ENCODE measurements around the gene RNF20.
A peak's percentile ranks its signal among the peaks of the same experiment; 100 is the strongest.

The RNF20 gene

GRCh38 chr9:101533334-101534204, at the start of gene RNF20:
Gene RNF20 (plus strand): TSS chr9:101533853. CDS start chr9:101535424, 1,571 bp downstream.
- peak within 1 kb of the TSS; percentile 95 for H3K27ac ChIP-seq (ENCODE audit: low read length)
- H3K9ac ChIP-seq (ENCODE audit: low read length in 2 of 2), result peak within 1 kb of the TSS; percentile 77 to 96
- H3K27me3 ChIP-seq (ENCODE audit: control insufficient read depth in 1 of 2, insufficient read depth in 2 of 2, low read length in 2 of 2), result no peaks in the 10 kb centered on the region
- no peaks in the 10 kb centered on the region for H3K4me1 ChIP-seq (ENCODE audit: control insufficient read depth, insufficient read depth, low read length)
- H3K4me3 ChIP-seq (ENCODE audit: low read length in 2 of 2), result peak within 1 kb of the TSS; percentile 76 to 99
- H3K9me3 ChIP-seq (ENCODE audit: control insufficient read depth in 2 of 2, low read length in 2 of 2), result no peaks in the 10 kb centered on the region
- H3K36me3 ChIP-seq (ENCODE audit: control insufficient read depth in 2 of 2, insufficient read depth in 2 of 2, low read length in 2 of 2), result peaks cover 12 to 18% of the 10 kb centered on the region in 2 donors

DNA sequence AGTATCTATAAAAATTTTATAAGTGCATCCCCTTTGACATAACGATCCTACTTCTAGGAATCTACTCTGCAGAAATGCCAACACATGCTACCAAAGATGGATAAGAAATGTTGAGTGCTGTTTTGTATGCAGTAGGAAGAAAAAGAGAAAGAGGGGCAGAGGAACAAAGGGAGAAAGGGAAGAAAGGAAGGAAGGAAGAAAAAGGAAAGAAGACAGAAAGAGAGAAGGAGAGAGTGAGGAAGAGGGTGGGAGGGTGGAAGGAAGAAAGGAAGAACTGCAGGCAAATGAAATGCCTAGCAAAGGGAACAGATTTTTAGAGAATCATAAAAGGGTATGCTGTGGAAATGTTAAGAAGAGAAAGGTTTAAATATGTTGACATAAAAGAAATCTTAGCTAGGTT, 49.6 kb upstream of the RNF20 start:
- Histone ChIP-seq H3K9ac (ENCODE audit: low read length in 2 of 2) (no peak overlapping the region), H3K27me3 (ENCODE audit: control insufficient read depth in 1 of 2, insufficient read depth in 2 of 2, low read length in 2 of 2) (no peaks in the 10 kb centered on the region), H3K27ac (ENCODE audit: low read length) (no peak overlapping the region), H3K4me3 (ENCODE audit: low read length in 2 of 2) (no peak overlapping the region), H3K4me1 (ENCODE audit: control insufficient read depth, insufficient read depth, low read length) (peaks cover 3% of the 10 kb centered on the region), H3K9me3 (ENCODE audit: control insufficient read depth in 2 of 2, low read length in 2 of 2) (no peaks in the 10 kb centered on the region), H3K36me3 (ENCODE audit: control insufficient read depth in 2 of 2, insufficient read depth in 2 of 2, low read length in 2 of 2) (no peaks in the 10 kb centered on the region)

- H3K27ac ChIP-seq (ENCODE audit: low read length), result peak overlapping the region; percentile 12
- no peaks in the 10 kb centered on the region for H3K36me3 ChIP-seq (ENCODE audit: control insufficient read depth in 2 of 2, insufficient read depth in 2 of 2, low read length in 2 of 2)
- no peaks in the 10 kb centered on the region for H3K27me3 ChIP-seq (ENCODE audit: control insufficient read depth in 1 of 2, insufficient read depth in 2 of 2, low read length in 2 of 2)
- H3K9me3 ChIP-seq (ENCODE audit: control insufficient read depth in 2 of 2, low read length in 2 of 2), result no peaks in the 10 kb centered on the region
- peak overlapping the region; percentile 64 to 76 for H3K4me3 ChIP-seq (ENCODE audit: low read length in 2 of 2)
- peaks cover 3% of the 10 kb centered on the region for H3K4me1 ChIP-seq (ENCODE audit: control insufficient read depth, insufficient read depth, low read length)
- peak overlapping the region; percentile 63 to 67 for H3K9ac ChIP-seq (ENCODE audit: low read length in 2 of 2)
Measured at GRCh38 chr9:101485924-101486692, 47.5 kb upstream of the RNF20 start.

GRCh38 chr9:101486693-101487442, 46.8 kb upstream of the RNF20 start:
- H3K27ac ChIP-seq (ENCODE audit: low read length), result peak overlapping the region; percentile 12

DNA sequence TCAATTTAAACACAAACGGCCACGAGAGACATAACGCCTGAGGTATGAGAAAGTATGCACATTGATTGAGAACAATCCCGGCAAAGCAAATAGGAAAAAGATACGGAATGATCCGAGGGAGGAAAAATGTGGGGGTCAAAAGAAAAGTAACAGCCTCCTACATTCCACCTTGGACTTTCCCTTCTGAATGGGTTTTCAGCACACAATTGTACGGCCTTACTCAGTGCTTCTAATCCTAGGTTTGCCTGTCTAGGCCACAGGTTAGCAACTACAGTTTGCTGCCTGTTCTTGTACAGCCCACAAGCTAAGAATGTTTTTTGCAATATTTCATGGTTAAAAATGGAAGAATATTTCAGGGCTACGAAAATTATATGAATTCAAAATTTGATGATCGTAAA, 46.2 kb upstream of the RNF20 start:
- Histone ChIP-seq H3K27ac (ENCODE audit: low read length) (no peak overlapping the region), H3K4me3 (ENCODE audit: low read length in 2 of 2) (peak overlapping the region; percentile 64 to 76), H3K27me3 (ENCODE audit: control insufficient read depth in 1 of 2, insufficient read depth in 2 of 2, low read length in 2 of 2) (no peaks in the 10 kb centered on the region), H3K4me1 (ENCODE audit: control insufficient read depth, insufficient read depth, low read length) (peaks cover 3% of the 10 kb centered on the region), H3K9ac (ENCODE audit: low read length in 2 of 2) (peak overlapping the region; percentile 37 to 67), H3K36me3 (ENCODE audit: control insufficient read depth in 2 of 2, insufficient read depth in 2 of 2, low read length in 2 of 2) (no peaks in the 10 kb centered on the region), H3K9me3 (ENCODE audit: control insufficient read depth in 2 of 2, low read length in 2 of 2) (no peaks in the 10 kb centered on the region)

More at GRCh38 chr9:101486693-101487442, 46.8 kb upstream of the RNF20 start:
- H3K27me3 ChIP-seq (ENCODE audit: control insufficient read depth in 1 of 2, insufficient read depth in 2 of 2, low read length in 2 of 2), result no peaks in the 10 kb centered on the region
- H3K36me3 ChIP-seq (ENCODE audit: control insufficient read depth in 2 of 2, insufficient read depth in 2 of 2, low read length in 2 of 2), result no peaks in the 10 kb centered on the region
- H3K9ac ChIP-seq (ENCODE audit: low read length in 2 of 2), result peak overlapping the region; percentile 58 to 67
- peak overlapping the region; percentile 64 to 76 for H3K4me3 ChIP-seq (ENCODE audit: low read length in 2 of 2)
- peaks cover 3% of the 10 kb centered on the region for H3K4me1 ChIP-seq (ENCODE audit: control insufficient read depth, insufficient read depth, low read length)
- no peaks in the 10 kb centered on the region for H3K9me3 ChIP-seq (ENCODE audit: control insufficient read depth in 2 of 2, low read length in 2 of 2)

GRCh38 chr9:101495810-101496209, 37.8 kb upstream of the RNF20 start:
- H3K4me1 ChIP-seq (ENCODE audit: control insufficient read depth, insufficient read depth, low read length), result no peaks in the 10 kb centered on the region
- no peak overlapping the region for H3K9ac ChIP-seq (ENCODE audit: low read length in 2 of 2)
- no peak overlapping the region for H3K27ac ChIP-seq (ENCODE audit: low read length)
- no peaks in the 10 kb centered on the region for H3K36me3 ChIP-seq (ENCODE audit: control insufficient read depth in 2 of 2, insufficient read depth in 2 of 2, low read length in 2 of 2)
- H3K27me3 ChIP-seq (ENCODE audit: control insufficient read depth in 1 of 2, insufficient read depth in 2 of 2, low read length in 2 of 2), result no peaks in the 10 kb centered on the region
- no peaks in the 10 kb centered on the region for H3K9me3 ChIP-seq (ENCODE audit: control insufficient read depth in 2 of 2, low read length in 2 of 2)
- no peak overlapping the region for H3K4me3 ChIP-seq (ENCODE audit: low read length in 2 of 2)

DNA sequence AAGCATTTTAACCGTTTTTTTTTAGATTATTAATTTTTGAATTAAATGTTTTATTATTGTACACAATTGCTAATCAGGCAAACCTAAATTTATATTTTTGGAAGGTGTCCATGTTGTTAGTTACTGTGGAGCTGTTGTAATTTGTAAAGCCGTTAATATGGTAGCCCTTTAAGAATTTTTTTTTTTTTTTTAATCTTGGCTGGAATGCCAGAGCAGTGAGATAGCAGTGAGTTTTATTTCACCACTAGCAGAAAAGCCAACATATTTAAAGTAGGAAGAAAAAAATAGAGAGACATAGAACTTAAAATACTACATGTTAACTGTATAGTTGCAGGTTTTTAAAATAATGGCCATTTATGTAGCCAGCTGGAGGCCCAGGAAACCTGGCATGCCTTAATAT, 35.3 kb upstream of the RNF20 start:
- Histone ChIP-seq H3K4me1 (ENCODE audit: control insufficient read depth, insufficient read depth, low read length) (no peaks in the 10 kb centered on the region), H3K36me3 (ENCODE audit: control insufficient read depth in 2 of 2, insufficient read depth in 2 of 2, low read length in 2 of 2) (no peaks in the 10 kb centered on the region), H3K27me3 (ENCODE audit: control insufficient read depth in 1 of 2, insufficient read depth in 2 of 2, low read length in 2 of 2) (no peaks in the 10 kb centered on the region), H3K9me3 (ENCODE audit: control insufficient read depth in 2 of 2, low read length in 2 of 2) (no peaks in the 10 kb centered on the region), H3K9ac (ENCODE audit: low read length in 2 of 2) (no peak overlapping the region), H3K4me3 (ENCODE audit: low read length in 2 of 2) (no peak overlapping the region), H3K27ac (ENCODE audit: low read length) (no peak overlapping the region)

DNA sequence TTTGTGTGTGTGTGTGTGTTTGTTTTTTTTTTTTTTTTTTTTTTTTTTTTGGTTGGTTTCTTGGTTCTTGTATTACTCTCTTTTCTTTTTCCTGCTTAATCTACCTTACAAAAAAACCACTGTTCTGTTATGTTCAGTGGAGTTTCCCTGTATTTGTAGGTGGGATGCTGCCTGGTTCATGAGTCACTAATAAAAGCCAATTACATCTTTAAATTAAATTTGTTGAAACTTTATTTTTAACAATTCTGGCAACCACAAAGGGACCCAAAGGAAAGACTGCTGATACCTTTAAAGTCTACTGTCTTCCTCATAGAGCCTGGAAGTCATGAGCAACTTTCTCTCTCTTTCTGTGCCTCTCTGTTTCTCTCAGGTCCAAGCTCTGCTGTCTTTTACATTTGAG, 29.5 kb upstream of the RNF20 start:
- no peak overlapping the region for H3K9ac ChIP-seq (ENCODE audit: low read length in 2 of 2)
- H3K27ac ChIP-seq (ENCODE audit: low read length), result no peak overlapping the region
- no peak overlapping the region for H3K4me3 ChIP-seq (ENCODE audit: low read length in 2 of 2)
- H3K27me3 ChIP-seq (ENCODE audit: control insufficient read depth in 1 of 2, insufficient read depth in 2 of 2, low read length in 2 of 2), result no peaks in the 10 kb centered on the region
- H3K36me3 ChIP-seq (ENCODE audit: control insufficient read depth in 2 of 2, insufficient read depth in 2 of 2, low read length in 2 of 2), result no peaks in the 10 kb centered on the region
- no peaks in the 10 kb centered on the region for H3K4me1 ChIP-seq (ENCODE audit: control insufficient read depth, insufficient read depth, low read length)
- H3K9me3 ChIP-seq (ENCODE audit: control insufficient read depth in 2 of 2, low read length in 2 of 2), result no peaks in the 10 kb centered on the region

DNA sequence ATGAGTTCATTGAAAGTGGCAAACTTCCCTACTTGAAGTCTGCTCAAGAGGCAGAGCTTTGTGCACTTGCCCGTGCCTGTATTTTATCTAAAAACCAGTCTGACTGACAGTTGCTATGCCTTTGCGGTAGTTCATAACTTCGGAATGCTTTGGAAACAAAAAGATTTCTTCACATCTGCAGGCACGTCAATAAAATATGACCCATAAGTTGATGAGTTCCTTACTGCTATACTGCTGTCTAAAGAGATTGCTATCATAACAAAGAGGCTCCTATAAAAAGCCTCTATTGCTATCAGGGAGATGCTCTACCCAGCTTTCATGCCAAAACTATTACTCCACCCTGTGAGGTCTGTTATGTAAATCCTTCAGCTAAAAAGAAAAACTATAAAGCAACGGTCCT, 25.4 kb upstream of the RNF20 start:
- Histone ChIP-seq H3K27me3 (ENCODE audit: control insufficient read depth in 1 of 2, insufficient read depth in 2 of 2, low read length in 2 of 2) (no peaks in the 10 kb centered on the region), H3K9me3 (ENCODE audit: control insufficient read depth in 2 of 2, low read length in 2 of 2) (no peaks in the 10 kb centered on the region), H3K9ac (ENCODE audit: low read length in 2 of 2) (no peak overlapping the region), H3K36me3 (ENCODE audit: control insufficient read depth in 2 of 2, insufficient read depth in 2 of 2, low read length in 2 of 2) (no peaks in the 10 kb centered on the region), H3K27ac (ENCODE audit: low read length) (no peak overlapping the region), H3K4me3 (ENCODE audit: low read length in 2 of 2) (no peak overlapping the region), H3K4me1 (ENCODE audit: control insufficient read depth, insufficient read depth, low read length) (no peaks in the 10 kb centered on the region)

DNA sequence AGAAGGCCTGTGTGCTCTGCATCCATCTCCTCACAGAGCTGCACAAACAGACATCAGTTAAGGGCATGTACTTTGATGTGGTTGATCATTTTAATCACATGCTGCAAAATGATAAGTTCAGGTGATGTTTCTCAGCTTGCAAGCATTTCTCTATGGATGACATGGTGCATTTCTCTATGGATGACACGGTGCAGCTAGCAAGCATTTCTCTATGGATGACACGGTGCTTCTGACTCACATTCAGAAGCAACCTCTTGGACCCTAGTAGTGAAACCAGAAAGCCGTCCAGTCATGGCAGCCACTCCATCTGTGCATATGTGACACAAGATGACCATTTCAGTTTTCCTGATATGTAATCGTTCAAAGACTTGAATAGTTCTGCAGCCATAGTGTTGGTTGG, 24.1 kb upstream of the RNF20 start:
- no peaks in the 10 kb centered on the region for H3K27me3 ChIP-seq (ENCODE audit: control insufficient read depth in 1 of 2, insufficient read depth in 2 of 2, low read length in 2 of 2)
- no peaks in the 10 kb centered on the region for H3K9me3 ChIP-seq (ENCODE audit: control insufficient read depth in 2 of 2, low read length in 2 of 2)
- H3K27ac ChIP-seq (ENCODE audit: low read length), result no peak overlapping the region
- H3K4me3 ChIP-seq (ENCODE audit: low read length in 2 of 2), result no peak overlapping the region
- no peaks in the 10 kb centered on the region for H3K36me3 ChIP-seq (ENCODE audit: control insufficient read depth in 2 of 2, insufficient read depth in 2 of 2, low read length in 2 of 2)
- no peak overlapping the region for H3K9ac ChIP-seq (ENCODE audit: low read length in 2 of 2)
- H3K4me1 ChIP-seq (ENCODE audit: control insufficient read depth, insufficient read depth, low read length), result no peaks in the 10 kb centered on the region
